ENCODE results near the gene ZNF827. TPM values are rescaled to one million over a fixed set of nuclear protein-coding genes. Genes with fewer than 3 reads are reported as not detected.

ZNF827 gene
- total RNA-seq, 4 donors from 2014 or later, result 7.2 to 16.1 (median 10.9) TPM

DNA sequence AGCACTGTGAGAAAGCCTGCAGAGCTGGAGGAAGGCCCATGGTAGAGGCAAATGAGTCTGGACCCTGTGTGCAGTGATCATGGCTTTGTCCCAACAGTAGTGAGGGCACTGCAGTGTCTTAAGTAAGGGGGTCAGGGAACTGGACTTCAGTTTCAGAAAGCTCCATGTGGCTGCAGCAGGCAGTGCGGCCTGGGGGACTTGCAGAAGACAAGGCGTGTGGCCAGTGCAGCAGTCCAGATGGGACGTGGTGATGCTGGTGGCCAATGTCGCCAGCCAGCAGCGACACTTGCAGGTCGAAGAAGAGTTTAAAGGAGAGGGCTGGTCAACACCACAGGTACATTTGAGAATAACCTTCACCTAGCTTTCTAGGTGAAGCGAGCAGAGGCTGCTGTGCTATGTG lies 113.4 kb downstream of the ZNF827 start:
- ATAC-seq (no peak), DNase-seq (no peak)
- TF ChIP-seq POLR2A (IDR thresholded peaks at IDR 0.05), result no peak
- no peak for TF ChIP-seq CTCF (IDR thresholded peaks at IDR 0.05 in 4 of 5, conservative IDR thresholded peaks at IDR 0.05 in 1 of 5)
- Histone ChIP-seq H3K36me3 (no peaks in the 10 kb centered on the region), H3K27me3 (no peaks in the 10 kb centered on the region), H3K4me3 (no peak overlapping the region), H3K4me1 (peaks cover 18 to 30% of the 10 kb centered on the region in 2 donors), H3K27ac (no peak overlapping the region), H3K9me3 (no peaks in the 10 kb centered on the region)
- in situ Hi-C loops (cut with MboI; ENCODE audit: low sequenced_read_pairs in 4 of 4), result no loop called here
- intact Hi-C loops (cut with DNase I; ENCODE audit: low total_unique reads), result no loop called here

- intact Hi-C loops (cut with DNase I; ENCODE audit: low total_unique reads), result no loop called here
- no peak for DNase-seq
- Histone ChIP-seq H3K9me3 (no peaks in the 10 kb centered on the region), H3K27me3 (no peaks in the 10 kb centered on the region), H3K4me3 (no peak overlapping the region), H3K4me1 (peaks cover 25 to 33% of the 10 kb centered on the region in 2 donors), H3K36me3 (no peaks in the 10 kb centered on the region), H3K27ac (no peak overlapping the region)
- ATAC-seq, result no peak
- in situ Hi-C loops (cut with MboI; ENCODE audit: low sequenced_read_pairs in 4 of 4), result no loop called here
- TF ChIP-seq POLR2A (IDR thresholded peaks at IDR 0.05) (no peak), CTCF (IDR thresholded peaks at IDR 0.05 in 4 of 5, conservative IDR thresholded peaks at IDR 0.05 in 1 of 5) (no peak)
These were observed 114.2 kb downstream of the ZNF827 start for GRCh38 chr4:145824463-145824862.

- H3K4me3 ChIP-seq, result no peak overlapping the region
- no peaks in the 10 kb centered on the region for H3K27me3 ChIP-seq
- H3K9me3 ChIP-seq, result no peaks in the 10 kb centered on the region
- no peak overlapping the region for H3K27ac ChIP-seq
- in situ Hi-C loops (cut with MboI; ENCODE audit: low sequenced_read_pairs in 4 of 4) (no loop called here), intact Hi-C loops (cut with DNase I; ENCODE audit: low total_unique reads) (no loop called here)
- peaks cover 32 to 40% of the 10 kb centered on the region in 2 donors for H3K4me1 ChIP-seq
- TF ChIP-seq CTCF (IDR thresholded peaks at IDR 0.05 in 4 of 5, conservative IDR thresholded peaks at IDR 0.05 in 1 of 5), result no peak
- no peak for TF ChIP-seq POLR2A (IDR thresholded peaks at IDR 0.05)
- no peaks in the 10 kb centered on the region for H3K36me3 ChIP-seq
- ATAC-seq (no peak), DNase-seq (no peak)
These were observed 114.9 kb downstream of the ZNF827 start for GRCh38 chr4:145823743-145824142.

- Histone ChIP-seq H3K4me1 (peaks cover 32 to 36% of the 10 kb centered on the region in 2 donors), H3K27ac (no peak overlapping the region), H3K9me3 (no peaks in the 10 kb centered on the region), H3K27me3 (no peaks in the 10 kb centered on the region), H3K4me3 (no peak overlapping the region), H3K36me3 (no peaks in the 10 kb centered on the region)
- in situ Hi-C loops (cut with MboI; ENCODE audit: low sequenced_read_pairs in 4 of 4), result no loop called here
- TF ChIP-seq CTCF (IDR thresholded peaks at IDR 0.05 in 4 of 5, conservative IDR thresholded peaks at IDR 0.05 in 1 of 5) (no peak), POLR2A (IDR thresholded peaks at IDR 0.05) (no peak)
- ATAC-seq (no peak), DNase-seq (no peak)
- intact Hi-C loops (cut with DNase I; ENCODE audit: low total_unique reads), result no loop called here
These were observed 116.0 kb downstream of the ZNF827 start for GRCh38 chr4:145822581-145822980.

GRCh38 chr4:145822181-145822580 lies 116.4 kb downstream of the ZNF827 start:
- Histone ChIP-seq H3K36me3 (no peaks in the 10 kb centered on the region), H3K4me3 (no peak overlapping the region), H3K9me3 (no peaks in the 10 kb centered on the region), H3K27ac (no peak overlapping the region), H3K27me3 (no peaks in the 10 kb centered on the region), H3K4me1 (peaks cover 30 to 32% of the 10 kb centered on the region in 2 donors)
- DNase-seq, result no peak
- ATAC-seq, result no peak
- TF ChIP-seq POLR2A (IDR thresholded peaks at IDR 0.05), result no peak
- no peak for TF ChIP-seq CTCF (IDR thresholded peaks at IDR 0.05 in 4 of 5, conservative IDR thresholded peaks at IDR 0.05 in 1 of 5)
- in situ Hi-C loops (cut with MboI; ENCODE audit: low sequenced_read_pairs in 4 of 4) (no loop called here), intact Hi-C loops (cut with DNase I; ENCODE audit: low total_unique reads) (no loop called here)

All from gastrocnemius medialis (tissue), 4 donors.